Testis (tissue), 2 donors: ENCODE measurements around the gene SLU7.

ENCODE experiments used
- POLR2A ChIP-seq: fragments of 450-650 bp; IDR thresholded peaks from one replicate; pipeline ENCODE4 v1.6.1; 2017; ENCODE audit warnings: antibody characterized with exemption, mild to moderate bottlenecking, moderate library complexity
- TF ChIP-seq, protein P1 (sequence below), 3 experiments: fragments of 450-650 bp in 2 of 3; fragments of 200-600 bp in 1 of 3; sonication (generic) in 1 of 3; IDR thresholded peaks; one replicate each; pipeline ENCODE4 v1.5.1; 2016 to 2019; ENCODE audit warnings: antibody characterized with exemption in 3 of 3, mild to moderate bottlenecking in 2 of 3, moderate library complexity in 1 of 3

DNA sequence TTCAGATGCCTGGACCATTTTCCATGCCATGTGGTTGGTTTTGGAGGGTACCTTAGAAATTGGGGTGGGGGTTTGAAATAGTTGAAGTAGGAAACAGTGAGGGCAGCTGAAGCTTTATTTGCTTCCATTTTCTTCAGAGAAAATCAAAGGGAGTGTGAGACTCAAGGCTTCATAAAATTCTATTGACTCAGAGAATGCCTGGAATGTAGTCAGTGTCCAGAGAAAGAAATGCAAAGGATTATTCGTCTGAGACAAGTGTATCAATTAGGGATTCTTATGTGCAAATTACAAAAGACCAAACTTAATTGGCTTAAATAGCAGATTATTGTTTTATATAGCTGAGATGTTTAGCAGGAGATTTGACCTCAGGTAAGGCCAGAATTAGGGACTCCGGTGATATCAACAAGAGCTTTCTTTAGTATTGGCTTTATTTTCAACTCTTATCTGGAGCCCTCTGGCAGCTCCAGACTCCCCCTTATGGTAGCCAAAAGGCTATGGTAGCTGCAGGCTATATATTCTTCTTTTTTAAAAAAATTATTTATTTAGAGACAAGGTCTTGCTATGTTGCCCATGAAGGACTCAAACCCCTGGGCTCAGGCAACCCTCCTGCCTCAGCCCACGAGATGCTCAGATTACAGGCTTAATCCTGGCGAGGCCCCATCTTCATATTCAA lies 41.6 kb upstream of the SLU7 start:
- TF ChIP-seq, protein P1, sequence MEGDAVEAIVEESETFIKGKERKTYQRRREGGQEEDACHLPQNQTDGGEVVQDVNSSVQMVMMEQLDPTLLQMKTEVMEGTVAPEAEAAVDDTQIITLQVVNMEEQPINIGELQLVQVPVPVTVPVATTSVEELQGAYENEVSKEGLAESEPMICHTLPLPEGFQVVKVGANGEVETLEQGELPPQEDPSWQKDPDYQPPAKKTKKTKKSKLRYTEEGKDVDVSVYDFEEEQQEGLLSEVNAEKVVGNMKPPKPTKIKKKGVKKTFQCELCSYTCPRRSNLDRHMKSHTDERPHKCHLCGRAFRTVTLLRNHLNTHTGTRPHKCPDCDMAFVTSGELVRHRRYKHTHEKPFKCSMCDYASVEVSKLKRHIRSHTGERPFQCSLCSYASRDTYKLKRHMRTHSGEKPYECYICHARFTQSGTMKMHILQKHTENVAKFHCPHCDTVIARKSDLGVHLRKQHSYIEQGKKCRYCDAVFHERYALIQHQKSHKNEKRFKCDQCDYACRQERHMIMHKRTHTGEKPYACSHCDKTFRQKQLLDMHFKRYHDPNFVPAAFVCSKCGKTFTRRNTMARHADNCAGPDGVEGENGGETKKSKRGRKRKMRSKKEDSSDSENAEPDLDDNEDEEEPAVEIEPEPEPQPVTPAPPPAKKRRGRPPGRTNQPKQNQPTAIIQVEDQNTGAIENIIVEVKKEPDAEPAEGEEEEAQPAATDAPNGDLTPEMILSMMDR (IDR thresholded peaks at IDR 0.05): no peak
- no peak for TF ChIP-seq POLR2A
